ENCODE measurements around the gene EHD3. TPM values are rescaled to one million over a fixed set of nuclear protein-coding genes. Genes with fewer than 3 reads are reported as not detected.

Gene EHD3
- total RNA-seq, 4 donors from 2014 or later = 8.3 to 12.6 (median 9.3) TPM

GRCh38 chr2:31208240-31208639 is 25.7 kb upstream of the EHD3 start:
- Histone ChIP-seq H3K4me1 (no peaks in the 10 kb centered on the region), H3K9me3 (no peaks in the 10 kb centered on the region), H3K4me3 (no peak overlapping the region), H3K36me3 (no peaks in the 10 kb centered on the region), H3K27me3 (no peaks in the 10 kb centered on the region), H3K27ac (no peak overlapping the region)
- no peak for DNase-seq (ENCODE audit: low spot score in 2 of 2)
- WGBS, 2 donors = 95 to 100% methylated on average over 1 of the region's 1 CpG
- TF ChIP-seq EP300 (IDR thresholded peaks at IDR 0.05) (no peak), CTCF (IDR thresholded peaks at IDR 0.05) (no peak), POLR2A (IDR thresholded peaks at IDR 0.05) (no peak)

GRCh38 chr2:31212659-31213600 is 21.0 kb upstream of the EHD3 start:
- no peaks in the 10 kb centered on the region for H3K36me3 ChIP-seq
- DNase-seq (ENCODE audit: low spot score in 2 of 2) = no peak
- H3K4me1 ChIP-seq = no peaks in the 10 kb centered on the region
- no peaks in the 10 kb centered on the region for H3K9me3 ChIP-seq
- 79 to 81% methylated on average over 9 of the region's 9 CpGs for WGBS, 2 donors
- H3K27ac ChIP-seq = no peak overlapping the region
- no peak overlapping the region for H3K4me3 ChIP-seq
- TF ChIP-seq CTCF (IDR thresholded peaks at IDR 0.05) (no peak), EP300 (IDR thresholded peaks at IDR 0.05) (no peak), POLR2A (IDR thresholded peaks at IDR 0.05) (no peak)
- no peaks in the 10 kb centered on the region for H3K27me3 ChIP-seq

- no peak for DNase-seq (ENCODE audit: low spot score in 2 of 2)
- Histone ChIP-seq H3K4me1 (peaks cover 0 to 4% (median 0%) of the 10 kb centered on the region in 4 donors), H3K27ac (no peak overlapping the region), H3K36me3 (no peaks in the 10 kb centered on the region), H3K4me3 (no peak overlapping the region), H3K27me3 (no peaks in the 10 kb centered on the region), H3K9me3 (no peaks in the 10 kb centered on the region)
- no peak for TF ChIP-seq CTCF (IDR thresholded peaks at IDR 0.05)
- no peak for TF ChIP-seq POLR2A (IDR thresholded peaks at IDR 0.05)
- TF ChIP-seq EP300 (IDR thresholded peaks at IDR 0.05) = no peak
- 21% methylated on average over 4 of the region's 4 CpGs for WGBS, 2 donors
These were observed 20.1 kb upstream of the EHD3 start for GRCh38 chr2:31213601-31214443.

- TF ChIP-seq POLR2A (IDR thresholded peaks at IDR 0.05) (no peak), CTCF (IDR thresholded peaks at IDR 0.05) (no peak), EP300 (IDR thresholded peaks at IDR 0.05) (no peak)
- DNase-seq (ENCODE audit: low spot score in 2 of 2) = no peak
- no peak overlapping the region for H3K4me3 ChIP-seq
- WGBS, 2 donors = 90 to 95% methylated on average over 8 of the region's 8 CpGs
- no peaks in the 10 kb centered on the region for H3K27me3 ChIP-seq
- peaks cover 0 to 4% (median 0%) of the 10 kb centered on the region in 4 donors for H3K4me1 ChIP-seq
- H3K36me3 ChIP-seq = no peaks in the 10 kb centered on the region
- H3K9me3 ChIP-seq = no peaks in the 10 kb centered on the region
- no peak overlapping the region for H3K27ac ChIP-seq
These were observed 19.5 kb upstream of the EHD3 start for GRCh38 chr2:31214444-31214915.
